Ishikawa (cell line): ENCODE results near the gene CPPED1.

Experiments
- CEBPB ChIP-seq: IDR thresholded peaks from 2 replicates; pipeline ENCODE4 v1.6.1; 2012
- CREB1 ChIP-seq: IDR thresholded peaks from 2 replicates; pipeline ENCODE4 v1.6.1; 2012; ENCODE audit warnings: low read depth
- EGR1 ChIP-seq: IDR thresholded peaks from 2 replicates; pipeline ENCODE4 v1.6.1; 2012
- EP300 ChIP-seq: IDR thresholded peaks from 2 replicates; pipeline ENCODE4 v1.6.1; 2012; ENCODE audit warnings: borderline replicate concordance
- FOXM1 ChIP-seq: IDR thresholded peaks from 2 replicates; pipeline ENCODE4 v1.6.1; 2012; ENCODE audit warnings: low read depth, borderline replicate concordance
- MAX ChIP-seq: IDR thresholded peaks from 2 replicates; pipeline ENCODE4 v1.6.1; 2012
- NFIC ChIP-seq: IDR thresholded peaks from 2 replicates; pipeline ENCODE4 v1.6.1; 2012
- RAD21 ChIP-seq: IDR thresholded peaks from 2 replicates; pipeline ENCODE4 v1.6.1; 2012; ENCODE audit warnings: low read depth
- TAF1 ChIP-seq: IDR thresholded peaks from 2 replicates; pipeline ENCODE4 v1.6.1; 2012; ENCODE audit warnings: low read depth, mild to moderate bottlenecking
- TCF12 ChIP-seq: IDR thresholded peaks from 2 replicates; pipeline ENCODE4 v1.6.1; 2012; ENCODE audit warnings: low read depth
- TEAD4 ChIP-seq: IDR thresholded peaks from 2 replicates; pipeline ENCODE4 v1.6.1; 2012
- YY1 ChIP-seq: IDR thresholded peaks from 2 replicates; pipeline ENCODE4 v1.6.1; 2012; ENCODE audit warnings: low read depth
- ZBTB7A ChIP-seq: IDR thresholded peaks from 2 replicates; pipeline ENCODE4 v1.6.1; 2012; ENCODE audit warnings: low read depth
- TF ChIP-seq, protein P1 (sequence below): IDR thresholded peaks from 2 replicates; pipeline ENCODE4 v1.6.1; 2012
- TF ChIP-seq, protein P2 (sequence below): IDR thresholded peaks from 2 replicates; pipeline ENCODE4 v1.6.1; 2012; ENCODE audit warnings: low read depth, mild to moderate bottlenecking

The CPPED1 gene

DNA sequence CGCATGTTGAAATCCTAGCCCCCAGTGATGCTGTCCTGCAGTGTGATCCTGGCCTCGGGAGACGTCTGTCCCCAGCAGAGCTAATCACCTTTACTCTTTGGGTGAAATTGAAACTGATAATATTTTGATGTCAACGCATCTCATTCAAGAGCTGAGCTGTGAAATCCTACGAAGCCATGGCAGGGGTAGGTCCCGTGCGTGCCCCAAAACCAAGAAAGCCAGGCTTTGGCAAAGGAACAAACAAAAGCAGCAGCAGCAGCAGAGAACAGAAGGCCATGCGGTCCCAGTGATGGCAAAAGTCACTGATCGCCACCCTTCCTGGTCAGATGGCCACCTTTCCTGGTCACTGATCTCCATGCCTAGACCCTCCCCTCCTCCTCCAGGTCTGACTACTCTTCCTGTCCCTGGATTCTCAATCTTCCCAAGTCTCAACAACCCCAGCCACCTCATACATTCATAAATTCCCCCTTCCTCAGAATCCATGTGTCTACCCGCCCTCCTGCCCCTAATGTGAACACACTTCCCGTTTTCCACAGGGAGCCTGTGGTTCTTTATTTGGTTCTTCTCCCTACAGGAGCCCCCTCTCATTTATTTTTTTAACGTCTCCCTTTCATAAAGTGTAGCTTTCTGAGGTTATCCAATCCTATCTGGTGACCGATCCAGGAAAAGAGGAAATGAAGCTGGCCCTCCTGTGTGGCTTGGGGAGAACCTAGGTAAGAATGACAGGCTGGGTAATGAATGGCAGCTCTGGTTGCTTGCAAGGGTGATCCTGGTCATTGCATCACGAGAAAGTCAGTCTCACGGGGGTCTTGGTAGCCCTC lies 50.3 kb downstream of the CPPED1 start:
- TF ChIP-seq, protein P1, sequence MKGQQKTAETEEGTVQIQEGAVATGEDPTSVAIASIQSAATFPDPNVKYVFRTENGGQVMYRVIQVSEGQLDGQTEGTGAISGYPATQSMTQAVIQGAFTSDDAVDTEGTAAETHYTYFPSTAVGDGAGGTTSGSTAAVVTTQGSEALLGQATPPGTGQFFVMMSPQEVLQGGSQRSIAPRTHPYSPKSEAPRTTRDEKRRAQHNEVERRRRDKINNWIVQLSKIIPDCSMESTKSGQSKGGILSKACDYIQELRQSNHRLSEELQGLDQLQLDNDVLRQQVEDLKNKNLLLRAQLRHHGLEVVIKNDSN, result no peak
- TF ChIP-seq EGR1, result no peak
- no peak for TF ChIP-seq YY1
- TF ChIP-seq, protein P2, sequence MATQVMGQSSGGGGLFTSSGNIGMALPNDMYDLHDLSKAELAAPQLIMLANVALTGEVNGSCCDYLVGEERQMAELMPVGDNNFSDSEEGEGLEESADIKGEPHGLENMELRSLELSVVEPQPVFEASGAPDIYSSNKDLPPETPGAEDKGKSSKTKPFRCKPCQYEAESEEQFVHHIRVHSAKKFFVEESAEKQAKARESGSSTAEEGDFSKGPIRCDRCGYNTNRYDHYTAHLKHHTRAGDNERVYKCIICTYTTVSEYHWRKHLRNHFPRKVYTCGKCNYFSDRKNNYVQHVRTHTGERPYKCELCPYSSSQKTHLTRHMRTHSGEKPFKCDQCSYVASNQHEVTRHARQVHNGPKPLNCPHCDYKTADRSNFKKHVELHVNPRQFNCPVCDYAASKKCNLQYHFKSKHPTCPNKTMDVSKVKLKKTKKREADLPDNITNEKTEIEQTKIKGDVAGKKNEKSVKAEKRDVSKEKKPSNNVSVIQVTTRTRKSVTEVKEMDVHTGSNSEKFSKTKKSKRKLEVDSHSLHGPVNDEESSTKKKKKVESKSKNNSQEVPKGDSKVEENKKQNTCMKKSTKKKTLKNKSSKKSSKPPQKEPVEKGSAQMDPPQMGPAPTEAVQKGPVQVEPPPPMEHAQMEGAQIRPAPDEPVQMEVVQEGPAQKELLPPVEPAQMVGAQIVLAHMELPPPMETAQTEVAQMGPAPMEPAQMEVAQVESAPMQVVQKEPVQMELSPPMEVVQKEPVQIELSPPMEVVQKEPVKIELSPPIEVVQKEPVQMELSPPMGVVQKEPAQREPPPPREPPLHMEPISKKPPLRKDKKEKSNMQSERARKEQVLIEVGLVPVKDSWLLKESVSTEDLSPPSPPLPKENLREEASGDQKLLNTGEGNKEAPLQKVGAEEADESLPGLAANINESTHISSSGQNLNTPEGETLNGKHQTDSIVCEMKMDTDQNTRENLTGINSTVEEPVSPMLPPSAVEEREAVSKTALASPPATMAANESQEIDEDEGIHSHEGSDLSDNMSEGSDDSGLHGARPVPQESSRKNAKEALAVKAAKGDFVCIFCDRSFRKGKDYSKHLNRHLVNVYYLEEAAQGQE, result no peak
- TF ChIP-seq CREB1, result no peak
- no peak for TF ChIP-seq TEAD4
- TF ChIP-seq FOXM1, result no peak
- TF ChIP-seq CEBPB, result no peak
- no peak for TF ChIP-seq RAD21
- no peak for TF ChIP-seq NFIC
- TF ChIP-seq TCF12, result no peak
- no peak for TF ChIP-seq MAX
- TF ChIP-seq ZBTB7A, result no peak
- no peak for TF ChIP-seq EP300
- no peak for TF ChIP-seq TAF1

DNA sequence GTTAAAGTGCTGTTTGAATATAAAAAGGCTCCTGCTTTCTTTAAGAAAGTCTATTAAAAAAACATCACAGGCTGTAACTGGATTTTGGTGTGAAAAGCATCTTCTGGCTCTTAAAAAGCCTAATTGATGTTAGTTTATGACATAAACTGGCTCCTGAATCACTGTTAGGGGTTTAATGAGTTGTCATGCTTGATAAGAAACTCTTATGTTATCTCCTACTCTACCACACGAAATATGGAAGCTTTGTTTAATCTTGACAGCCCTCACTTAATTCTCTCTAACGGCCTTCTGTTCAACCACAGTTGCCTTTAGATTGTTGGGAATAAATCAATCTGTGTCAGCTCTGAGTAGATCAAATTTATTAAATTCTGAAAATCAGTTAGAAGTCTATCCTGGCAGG lies 51.5 kb downstream of the CPPED1 start:
- TF ChIP-seq YY1 (no peak), TAF1 (no peak), ZBTB7A (no peak), MAX (no peak), EGR1 (no peak)
- TF ChIP-seq, protein P2, result no peak

DNA sequence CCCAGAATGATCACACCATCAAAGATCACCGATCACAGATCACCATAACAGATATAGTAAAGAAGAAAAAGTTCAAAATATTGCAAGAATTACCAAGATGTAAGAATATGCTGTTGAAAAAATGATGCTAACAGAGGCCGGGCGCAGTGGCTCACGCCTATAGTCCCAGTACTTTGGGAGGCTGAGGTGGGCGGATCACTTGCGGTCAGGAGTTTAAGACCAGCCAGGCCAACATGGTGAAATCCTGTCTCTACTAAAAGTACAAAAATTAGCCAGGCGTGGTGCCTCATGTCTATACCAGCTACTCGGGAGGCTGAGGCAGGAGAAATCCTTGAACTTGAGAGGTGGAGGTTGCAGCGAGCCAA lies 53.2 kb downstream of the CPPED1 start:
- TF ChIP-seq FOXM1 (no peak), CEBPB (no peak), MAX (no peak), CREB1 (no peak), TAF1 (no peak), EGR1 (no peak), NFIC (no peak), EP300 (no peak), TCF12 (no peak)
- TF ChIP-seq, protein P1, result no peak

DNA sequence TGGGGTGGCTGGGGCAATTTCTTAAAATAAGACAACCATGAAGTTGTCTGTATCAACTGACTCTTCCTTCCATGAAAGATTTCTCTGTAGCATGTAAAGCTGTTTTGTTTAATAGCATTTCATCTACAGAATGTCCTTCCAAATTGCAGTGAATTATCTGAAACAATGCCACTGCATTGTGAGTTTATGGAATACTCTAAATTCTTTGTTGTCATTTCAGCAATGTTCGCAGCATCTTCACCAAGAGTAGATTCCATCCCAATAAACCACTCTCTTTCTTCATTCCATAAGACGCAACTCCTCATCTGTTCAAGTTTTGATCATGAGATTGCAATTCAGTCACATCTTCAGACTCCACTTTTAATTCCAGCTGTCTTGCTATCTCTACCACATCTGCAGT lies 54.6 kb downstream of the CPPED1 start:
- TF ChIP-seq EP300 (no peak), ZBTB7A (no peak), CREB1 (no peak), TCF12 (no peak), YY1 (no peak), TAF1 (no peak), EGR1 (no peak), TEAD4 (no peak), NFIC (no peak), MAX (no peak), FOXM1 (no peak), CEBPB (no peak), RAD21 (no peak)
- TF ChIP-seq, protein P1, result no peak
- TF ChIP-seq, protein P2, result no peak
